DLD1 (cell line): ENCODE data around the gene ZNF534.
"Not testable (repeated sequence)": the region's sequence is repeated elsewhere in the genome, so short reads cannot be mapped to it uniquely, and the experiment has no call there.

Experiments used
- in situ Hi-C: cut with HindIII; loops from 2 replicates; pipeline ENCODE4 v1.10.0; 2017; ENCODE audit warnings: low sequenced_read_pairs

ZNF534 gene

DNA sequence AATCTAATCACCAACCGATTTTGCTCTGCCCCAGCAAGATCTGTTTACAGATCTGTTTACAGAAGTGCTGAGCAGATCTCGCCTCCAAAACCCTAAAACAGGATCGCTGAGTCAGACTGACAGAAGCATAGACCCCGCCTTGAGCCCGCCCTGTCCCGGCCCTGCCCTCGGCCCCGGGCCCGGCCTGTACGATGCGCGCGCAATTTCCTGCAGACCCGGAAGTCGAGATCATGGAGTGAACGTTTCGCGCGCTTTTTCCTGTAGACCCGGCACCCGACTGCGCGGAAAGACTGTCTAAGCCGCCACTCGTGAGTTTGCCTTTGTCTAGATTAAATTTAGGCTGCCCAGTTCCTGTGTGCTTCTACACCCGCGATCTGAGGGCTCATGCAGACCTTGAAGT is at the start of gene ZNF534:
Gene ZNF534, plus strand, starts transcription at position 212 of the 400 bp plus-strand sequence. CDS start 2,327 bp downstream, outside the sequence.
- in situ Hi-C loops = no loop called here

DNA sequence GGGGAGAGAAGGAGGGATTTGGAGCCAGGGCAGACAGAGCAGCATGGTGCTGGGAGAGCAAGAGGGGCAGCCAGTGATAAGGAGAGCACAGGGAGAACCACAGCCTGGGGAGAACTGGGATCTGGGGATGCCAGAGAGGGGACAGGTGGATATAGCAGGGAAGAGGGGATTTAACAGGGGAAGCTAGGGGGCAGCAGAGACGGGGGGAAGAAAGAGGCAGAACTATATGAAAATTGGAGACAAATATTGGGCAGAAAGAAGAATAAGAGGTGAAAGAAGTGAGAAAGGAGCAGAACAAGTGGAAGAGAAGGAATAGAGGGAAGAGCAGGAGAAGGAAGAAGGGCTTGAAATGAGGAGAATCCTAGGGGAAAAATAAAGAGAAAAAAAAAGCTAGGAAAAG is 37.8 kb upstream of the ZNF534 start:
- in situ Hi-C loops = no loop called here

DNA sequence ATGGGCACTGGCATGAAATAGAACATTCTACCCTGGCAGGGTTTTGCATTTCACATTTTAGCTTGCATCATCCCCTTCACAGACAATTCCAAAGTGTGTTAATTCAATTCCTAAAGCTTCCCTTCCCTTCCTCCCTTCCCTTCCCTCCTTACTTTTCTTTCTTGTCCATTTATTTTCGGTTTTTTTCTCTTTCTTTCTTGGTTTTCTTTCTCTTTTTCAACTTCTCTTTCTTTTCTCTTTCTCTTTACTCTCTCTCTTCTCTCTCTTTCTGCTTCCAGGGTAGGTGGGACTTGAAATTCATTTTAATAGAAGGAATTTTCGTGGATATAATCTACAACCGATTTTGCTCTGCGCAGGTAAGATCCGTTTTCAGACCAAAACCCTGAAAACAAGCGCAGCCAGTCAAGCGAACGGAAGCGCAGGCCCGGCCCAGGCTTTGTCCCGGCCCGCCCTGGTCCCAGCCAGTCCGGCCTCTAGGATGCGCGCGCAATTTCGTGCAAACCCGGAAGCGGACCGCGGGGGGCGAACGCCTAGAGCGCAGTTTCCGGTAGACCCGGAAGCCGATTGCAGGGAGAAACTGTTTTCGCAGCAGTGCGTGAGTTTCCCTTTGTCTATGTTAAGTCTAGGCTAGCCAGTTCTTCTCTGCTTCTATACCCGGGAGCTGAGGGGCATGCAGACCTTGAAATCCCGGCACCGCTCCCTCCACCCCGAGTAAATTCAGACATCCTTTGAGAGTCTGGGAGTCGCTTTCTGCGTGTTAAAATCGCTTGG is 31.5 kb upstream of the ZNF534 start, which contains the start of gene ZNF528:
Gene ZNF528, plus strand, starts transcription at position 540 of the 771 bp plus-strand sequence. CDS start 4,165 bp downstream, outside the sequence.
- in situ Hi-C loops = no loop called here

DNA sequence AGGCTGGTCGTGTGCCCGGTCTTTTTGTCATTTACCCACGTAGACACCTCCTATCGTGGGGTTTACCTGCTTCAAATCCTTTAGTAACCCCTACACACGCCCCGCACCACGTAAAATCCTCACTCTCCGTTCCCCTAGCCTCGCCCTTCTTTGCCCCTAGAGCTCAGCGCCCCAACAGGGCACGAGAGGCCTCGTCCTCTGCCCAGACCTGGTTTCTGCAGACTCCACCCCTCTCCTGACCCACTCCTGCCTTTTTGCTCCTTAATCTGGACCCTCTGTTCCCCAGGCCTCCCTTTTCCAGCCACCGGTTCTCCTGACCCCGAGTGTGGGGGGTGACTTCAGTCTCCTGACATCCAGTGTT is 30.9 kb upstream of the ZNF534 start:
- in situ Hi-C loops = no loop called here

DNA sequence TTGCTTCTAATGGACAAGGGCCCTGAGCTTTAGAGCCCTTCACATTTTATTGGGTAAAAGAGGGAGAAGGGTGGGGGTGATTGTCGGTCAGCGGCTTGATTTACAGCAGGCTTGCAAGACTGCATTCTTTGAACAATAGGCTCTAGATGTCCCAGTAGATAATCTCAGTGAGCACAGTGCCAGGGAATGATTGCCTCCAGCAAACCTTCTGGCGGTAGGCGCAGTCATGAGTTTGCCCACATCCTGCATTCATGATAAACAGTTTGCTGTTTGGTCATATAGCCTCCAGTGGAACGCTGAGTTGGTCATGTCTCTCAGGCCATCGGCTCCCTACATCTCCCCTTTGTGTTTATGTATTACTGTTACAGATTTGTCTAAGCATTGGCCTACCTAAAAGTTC is 18.7 kb upstream of the ZNF534 start:
- in situ Hi-C loops = no loop called here

DNA sequence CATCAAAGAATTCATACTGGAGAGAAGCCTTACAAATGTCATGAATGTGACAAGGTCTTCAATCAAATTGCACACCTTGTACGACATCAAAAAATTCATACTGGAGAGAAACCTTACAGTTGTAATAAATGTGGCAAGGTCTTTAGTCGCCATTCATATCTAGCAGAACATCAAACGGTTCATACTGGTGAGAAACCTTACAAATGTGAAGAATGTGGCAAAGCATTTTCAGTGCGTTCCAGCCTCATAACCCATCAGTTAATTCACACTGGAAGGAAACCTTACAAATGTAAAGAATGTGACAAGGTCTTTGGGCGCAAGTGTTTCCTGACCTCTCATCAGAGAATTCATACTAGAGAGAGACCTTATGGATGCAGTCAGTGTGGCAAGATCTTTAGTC is 13.2 kb upstream of the ZNF534 start:
- in situ Hi-C loops = no loop called here

DNA sequence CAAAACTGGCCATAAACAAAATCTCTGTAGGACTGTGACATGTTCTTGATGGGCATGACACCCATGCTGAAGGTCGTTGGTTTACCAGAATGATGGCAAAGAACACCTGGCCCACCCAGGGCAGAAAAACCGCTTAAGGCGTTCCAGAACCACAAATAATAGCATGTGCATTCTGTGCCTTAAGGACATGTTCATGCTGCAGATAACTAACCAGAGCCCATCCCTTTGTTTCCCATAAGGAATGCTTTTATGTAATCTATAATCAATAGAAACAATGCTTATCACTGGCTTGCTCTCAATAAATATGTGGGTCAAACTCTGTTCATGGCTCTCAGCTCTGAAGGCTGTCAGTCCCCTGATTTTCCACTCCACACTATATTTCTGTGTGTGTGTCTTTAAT is 13.2 kb downstream of the ZNF534 start:
- in situ Hi-C loops = no loop called here

DNA sequence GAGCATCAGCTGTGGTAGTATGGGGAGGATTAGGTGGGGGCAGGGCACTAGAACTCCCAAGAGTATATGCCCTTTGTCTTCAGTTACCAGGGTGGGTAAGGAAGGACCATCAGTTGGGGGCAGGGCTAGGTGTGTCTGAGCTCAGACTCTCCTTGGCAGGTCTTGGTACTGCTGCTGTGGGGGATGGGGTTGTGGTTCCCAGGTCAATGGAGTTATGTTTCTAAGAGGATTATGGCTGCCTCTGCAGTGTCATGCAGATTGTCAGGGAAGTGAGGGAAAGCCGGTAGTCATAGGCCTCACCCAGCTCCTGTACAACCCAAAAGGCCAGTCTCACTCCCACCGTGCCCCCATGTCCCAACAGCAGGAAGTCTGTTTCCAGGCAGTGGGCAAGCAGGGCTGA is 15.6 kb downstream of the ZNF534 start:
- in situ Hi-C loops = no loop called here

DNA sequence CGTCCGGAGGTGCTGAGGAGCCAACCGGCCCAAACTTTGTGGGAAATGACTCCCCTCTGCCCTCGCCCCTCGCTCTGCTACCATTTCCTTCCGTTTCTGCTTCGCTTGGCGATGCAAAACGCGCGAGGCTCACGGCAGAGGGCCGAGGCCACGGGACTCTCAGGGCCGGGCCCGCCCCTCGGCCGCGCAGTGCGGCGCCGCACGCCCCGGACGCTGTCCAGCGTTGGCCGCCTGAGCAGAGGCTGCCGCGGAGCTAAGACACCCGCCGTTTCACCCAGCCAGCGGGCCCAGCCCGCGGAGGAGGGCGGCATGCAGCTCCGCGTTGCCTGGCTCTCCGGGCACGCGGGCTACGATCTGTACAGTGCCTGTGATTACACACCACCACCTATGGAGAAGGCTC is 22.3 kb downstream of the ZNF534 start:
- in situ Hi-C loops = no loop called here

DNA sequence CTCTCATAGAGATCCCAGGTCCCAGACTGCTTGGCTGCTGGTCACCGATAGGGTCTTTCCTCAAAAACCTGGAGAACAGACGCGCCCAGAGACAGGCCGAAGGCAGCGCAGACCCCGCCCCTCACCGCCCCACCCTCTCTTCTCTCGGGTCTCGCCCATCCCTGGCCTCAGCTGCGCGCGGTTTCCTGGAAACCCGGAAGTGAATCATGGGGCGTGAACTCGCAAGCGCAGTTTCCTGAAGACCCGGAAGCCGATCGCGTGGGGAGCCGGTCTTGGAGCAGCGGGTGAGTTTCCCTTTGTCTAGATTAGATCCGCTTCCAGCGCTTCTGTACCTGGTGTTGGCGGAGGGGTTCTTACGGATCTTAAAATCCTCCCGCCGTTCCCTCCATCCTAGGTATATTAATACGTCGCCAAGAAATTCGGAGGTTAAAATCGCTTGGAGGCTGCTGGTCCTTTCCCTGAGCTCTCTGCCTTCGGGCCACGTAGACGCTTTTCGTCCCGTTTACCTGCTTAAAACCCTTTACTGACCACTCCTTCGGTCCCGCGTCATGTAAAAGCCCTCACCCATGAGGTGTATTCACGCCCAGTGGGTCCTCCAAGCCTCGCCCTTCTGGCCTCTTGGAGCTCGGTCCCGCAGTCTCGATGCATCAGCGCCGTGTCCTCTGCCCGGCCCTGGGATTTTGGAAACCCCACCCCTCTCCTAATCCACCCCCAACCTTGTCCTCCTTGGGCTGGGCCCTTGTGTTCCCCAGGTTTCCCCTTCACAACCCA is 24.6 kb downstream of the ZNF534 start, which contains the start of gene ZNF578:
Gene ZNF578, plus strand, starts transcription at position 230 of the 771 bp plus-strand sequence. CDS start 48,293 bp downstream, outside the sequence.
- in situ Hi-C loops = no loop called here

DNA sequence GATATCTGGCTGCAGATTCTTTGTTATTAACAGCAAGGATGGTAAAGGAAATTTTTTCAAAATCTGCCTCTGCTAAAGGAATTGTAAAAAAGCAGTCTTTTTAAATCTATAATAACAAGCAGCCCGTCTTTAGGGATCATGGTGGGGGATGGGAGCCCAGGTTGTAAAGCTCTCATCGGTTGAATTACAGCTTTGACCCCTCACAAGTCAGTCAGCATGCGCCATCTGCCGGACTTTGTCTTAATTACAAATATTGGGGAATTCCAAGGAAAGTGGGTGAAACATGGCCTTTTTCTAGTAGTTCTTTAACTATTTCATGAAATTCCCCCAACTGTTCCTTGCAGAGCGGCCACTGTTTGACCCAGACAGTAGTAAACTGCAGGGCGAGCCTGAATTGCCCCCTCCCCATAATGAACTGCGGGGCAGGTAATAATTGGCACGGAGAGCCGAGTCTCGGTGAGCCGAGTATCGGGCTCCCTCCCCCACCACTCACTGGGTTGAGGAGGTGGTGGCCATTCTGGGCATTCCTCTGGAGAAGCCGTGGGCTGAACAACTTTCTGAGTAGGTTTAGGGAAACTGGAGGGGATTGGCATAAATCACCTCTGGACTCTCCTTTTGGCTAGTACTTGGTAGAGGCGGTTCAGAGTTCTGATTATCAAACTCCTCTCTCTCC is 36.0 kb downstream of the ZNF534 start:
- in situ Hi-C loops = no loop called here

DNA sequence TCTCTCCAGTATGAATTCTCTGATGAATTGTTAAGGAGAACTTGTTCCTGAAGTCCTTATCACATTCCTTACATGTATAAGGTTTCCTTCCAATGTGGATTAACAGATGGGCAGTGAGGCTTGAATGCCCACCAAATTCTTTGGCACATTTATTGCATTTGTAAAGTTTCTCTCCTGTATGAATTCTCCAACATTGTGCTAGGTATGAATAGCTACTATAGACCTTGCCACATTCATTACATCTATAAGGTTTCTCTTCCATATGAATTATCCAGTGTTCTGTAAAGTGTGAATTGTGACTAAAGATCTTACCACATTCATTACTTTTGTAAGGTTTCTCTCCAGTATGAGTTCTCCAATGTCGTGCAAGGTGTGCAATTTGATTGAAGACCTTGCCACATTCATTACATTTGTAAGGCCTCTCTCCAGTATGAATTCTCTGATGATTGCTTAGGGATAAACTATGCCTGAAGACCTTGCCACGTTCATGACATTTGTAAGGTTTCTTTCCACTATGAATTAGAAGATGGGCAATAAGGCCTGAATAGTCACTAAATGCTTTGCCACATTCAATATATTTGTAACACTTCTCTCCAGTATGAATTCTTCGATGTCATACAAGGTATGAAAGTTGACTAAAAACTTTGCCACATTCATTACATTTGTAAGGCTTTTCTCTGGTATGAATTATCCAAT is 44.9 kb downstream of the ZNF534 start:
- in situ Hi-C loops = no loop called here

DNA sequence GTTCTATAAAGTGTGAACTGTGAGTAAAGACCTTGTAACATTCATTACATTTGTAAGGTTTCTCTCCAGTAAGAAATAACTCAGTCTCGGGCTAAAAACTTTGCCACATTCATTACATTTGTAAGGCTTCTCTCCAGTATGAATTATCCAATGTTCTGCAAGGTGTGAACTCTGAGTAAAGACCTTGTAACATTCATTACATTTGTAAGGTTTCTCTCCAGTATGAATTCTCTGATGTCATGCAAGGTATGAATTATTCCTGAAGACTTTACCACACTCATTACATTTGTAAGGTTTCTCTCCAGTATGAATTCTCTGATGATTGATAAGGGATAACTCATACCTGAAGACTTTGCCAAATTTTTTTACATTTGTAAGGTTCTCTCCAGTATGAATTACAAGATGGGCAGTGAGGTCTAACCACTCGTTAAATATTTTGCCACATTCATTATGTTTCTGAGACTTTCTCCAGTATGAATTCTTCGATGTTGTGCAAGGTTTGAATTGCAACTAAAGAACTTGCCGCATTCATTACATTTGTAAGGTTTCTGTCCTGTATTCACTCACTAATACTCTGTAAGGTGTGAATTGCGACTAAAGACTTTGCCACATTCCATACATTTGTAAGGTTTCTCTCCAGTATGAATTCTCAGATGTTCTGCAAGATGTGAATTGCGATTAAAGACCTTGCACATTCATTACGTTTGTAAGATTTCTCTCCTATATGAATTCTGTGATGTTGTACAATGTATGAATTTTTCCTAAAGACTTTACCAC is 45.6 kb downstream of the ZNF534 start:
- in situ Hi-C loops = no loop called here

DNA sequence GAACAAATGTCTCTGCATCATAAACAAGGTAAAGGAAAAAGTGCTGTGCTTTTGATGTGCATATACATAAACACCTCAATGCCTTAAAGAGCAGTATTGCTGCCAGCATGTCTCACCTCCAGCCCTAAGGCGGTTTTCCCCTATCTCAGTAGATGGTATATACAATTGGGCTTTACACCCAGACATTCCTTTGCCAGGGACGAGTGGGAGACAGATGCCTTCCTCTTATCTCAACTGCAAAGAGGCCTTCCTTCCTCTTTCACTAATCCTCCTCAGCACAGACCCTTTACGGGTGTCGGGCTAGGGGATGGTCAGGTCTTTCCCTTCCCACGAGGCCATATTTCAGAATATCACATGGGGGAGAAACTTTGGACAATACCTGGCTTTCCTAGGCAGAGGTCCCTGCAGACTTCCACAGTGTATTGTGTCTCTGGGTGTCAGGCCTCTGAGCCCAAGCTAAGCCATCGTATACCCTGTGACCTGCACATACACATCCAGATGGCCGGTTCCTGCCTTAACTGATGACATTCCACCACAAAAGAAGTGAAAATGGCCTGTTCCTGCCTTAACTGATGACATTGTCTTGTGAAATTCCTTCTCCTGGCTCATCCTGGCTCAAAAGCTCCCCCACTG is 55.3 kb downstream of the ZNF534 start:
- in situ Hi-C loops = not testable (repeated sequence)

DNA sequence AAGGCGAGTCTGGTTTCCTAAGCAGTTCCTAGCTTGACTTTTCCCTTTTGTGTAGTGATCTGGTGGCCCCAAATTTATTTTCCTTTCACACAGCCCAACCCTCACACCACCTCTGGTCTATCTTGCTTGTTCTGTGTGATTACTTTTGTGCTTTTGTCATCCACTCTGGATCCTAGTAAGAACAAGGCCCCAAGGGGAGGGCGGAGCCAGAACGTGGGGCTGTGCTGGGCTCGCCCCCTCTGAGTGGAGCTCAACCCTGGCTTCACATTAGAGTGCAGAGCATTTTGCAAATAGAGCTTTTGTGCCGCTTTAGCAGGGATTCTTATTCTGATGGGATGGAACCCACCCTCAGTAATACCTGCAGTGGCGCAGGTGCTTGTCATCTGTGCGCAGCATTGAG is 56.1 kb downstream of the ZNF534 start:
- in situ Hi-C loops = not testable (repeated sequence)

DNA sequence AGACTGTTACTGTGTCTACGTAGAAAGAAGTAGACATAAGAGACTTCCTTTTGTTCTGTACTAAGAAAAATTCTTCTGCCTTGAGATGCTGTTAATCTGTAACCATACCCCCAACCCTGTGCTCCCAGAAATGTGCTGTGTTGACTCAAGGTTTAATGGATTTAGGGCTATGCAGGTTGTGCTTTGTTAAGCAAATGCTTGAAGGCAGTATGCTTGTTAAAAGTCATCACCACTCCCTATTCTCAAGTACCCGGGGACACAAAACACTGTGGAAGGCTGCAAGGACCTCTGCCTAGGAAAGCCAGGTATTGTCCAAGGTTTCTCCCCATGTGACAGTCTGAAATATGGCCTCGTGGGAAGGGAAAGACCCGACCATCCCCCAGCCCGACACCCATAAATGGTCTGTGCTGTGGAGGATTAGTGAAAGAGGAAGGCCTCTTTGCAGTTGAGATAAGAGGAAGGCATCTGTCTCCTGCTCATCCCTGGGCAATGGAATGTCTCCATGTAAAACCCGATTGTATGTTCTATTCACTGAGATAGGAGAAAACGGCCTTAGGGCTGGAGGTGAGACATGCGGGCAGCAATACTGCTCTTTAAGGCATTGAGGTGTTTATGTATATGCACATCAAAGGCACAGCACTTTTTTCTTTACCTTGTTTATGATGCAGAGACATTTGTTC is 56.8 kb downstream of the ZNF534 start:
- in situ Hi-C loops = not testable (repeated sequence)

DNA sequence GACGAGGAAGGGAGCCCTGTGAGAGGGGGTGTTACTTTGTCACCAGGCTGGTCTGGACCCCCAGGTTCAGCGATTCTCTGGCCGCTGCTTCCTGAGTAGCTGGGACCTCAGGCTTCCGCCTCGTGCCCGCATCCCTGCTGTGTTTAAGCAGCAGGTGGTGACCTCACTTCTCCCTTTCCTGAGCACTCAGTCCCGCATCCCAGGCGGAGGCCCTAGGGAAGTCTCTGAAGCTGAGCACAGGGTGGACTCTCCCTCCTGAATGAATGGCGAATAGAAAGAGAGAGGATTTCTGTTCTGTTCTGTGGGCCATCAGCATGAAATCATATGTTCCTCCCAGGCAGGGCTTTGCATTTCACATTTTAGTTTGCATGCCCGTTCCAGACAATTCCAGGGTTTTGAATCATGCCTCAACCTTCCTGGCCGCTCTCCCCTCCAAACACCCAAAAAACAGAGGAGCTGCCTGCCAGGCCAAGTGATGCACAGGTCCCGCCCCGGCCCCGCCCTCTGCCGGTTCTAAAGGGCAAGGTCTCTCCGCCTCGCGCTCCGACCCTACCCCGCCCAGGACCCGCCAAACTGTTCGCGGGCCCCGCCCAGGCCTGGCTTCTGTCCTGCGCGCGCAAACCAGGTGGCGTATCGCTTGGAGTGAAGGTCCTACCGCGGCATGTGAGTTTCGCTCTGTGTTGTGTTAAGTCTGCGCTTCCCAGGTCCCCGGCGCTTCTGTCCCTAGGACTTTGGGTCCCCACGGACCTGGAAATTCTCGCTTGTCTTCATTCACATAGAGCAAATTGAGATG is 63.4 kb downstream of the ZNF534 start:
- in situ Hi-C loops = no loop called here

DNA sequence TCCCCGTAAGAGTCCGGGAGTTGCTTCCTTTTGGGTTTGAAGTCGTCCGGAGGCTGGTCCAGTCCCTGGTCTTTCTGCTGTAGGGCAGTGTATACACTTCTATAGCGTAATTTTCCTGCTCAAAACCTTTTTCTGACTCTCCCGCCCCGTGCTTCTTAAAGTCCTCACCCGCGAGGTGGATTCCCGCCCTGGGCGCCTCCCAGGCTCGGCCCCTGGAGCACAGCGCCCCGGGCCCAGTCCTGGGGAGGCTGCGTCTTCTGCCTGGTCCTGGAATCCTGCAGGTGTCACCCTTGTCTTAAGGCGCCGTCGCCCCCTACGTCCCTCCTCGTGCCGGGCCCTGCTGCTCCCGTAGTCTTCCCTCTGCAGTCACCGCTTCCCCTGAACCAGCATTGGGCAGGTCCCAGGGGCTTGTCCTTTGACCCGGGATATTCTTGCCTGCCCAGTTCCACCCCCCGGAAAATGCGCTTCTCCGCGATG is 64.1 kb downstream of the ZNF534 start:
- in situ Hi-C loops = no loop called here
